ENCODE results near the gene CCDC188. TPM values are rescaled to one million over a fixed set of nuclear protein-coding genes. Genes with fewer than 3 reads are reported as not detected.
A peak's percentile ranks its signal among the peaks of the same experiment; 100 is the strongest.

Gene CCDC188
- total RNA-seq, 1 donor from 2014 or later: not detected

DNA sequence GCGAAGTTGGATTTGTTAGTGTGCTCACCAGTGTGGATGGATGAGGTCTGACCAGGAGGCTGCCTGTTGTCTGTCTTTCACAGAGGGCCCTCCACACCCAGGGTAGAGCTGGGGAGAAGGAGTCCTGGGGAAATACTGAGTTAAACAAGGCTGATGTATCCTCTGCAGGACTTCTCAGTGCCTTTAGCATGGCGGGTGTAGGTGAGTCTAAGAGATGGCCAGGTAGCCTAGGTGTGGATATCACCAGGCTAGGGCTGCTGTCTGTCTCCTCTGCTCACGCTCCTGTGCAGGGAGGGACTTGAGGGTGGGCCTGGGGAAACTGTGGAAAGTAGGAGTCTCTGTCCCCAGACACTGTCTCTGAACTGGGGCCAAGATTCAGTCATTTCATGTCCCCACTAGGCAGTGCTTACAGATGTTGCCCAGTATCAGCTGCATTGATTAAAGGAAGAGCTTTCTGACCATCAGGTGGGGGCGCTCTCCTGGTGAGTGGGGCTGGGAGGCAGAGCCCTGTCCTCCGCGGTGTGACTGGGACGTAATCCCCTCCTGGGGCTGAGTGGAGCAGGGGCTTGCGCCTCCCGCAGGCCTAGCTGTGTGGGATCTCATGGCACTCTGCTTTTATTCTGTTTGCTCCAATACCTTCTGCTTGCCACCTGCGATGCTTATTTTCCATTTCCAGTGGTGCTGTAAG, 35.5 kb upstream of the CCDC188 start:
- Histone ChIP-seq H4K20me1 (ENCODE audit: insufficient read depth, low read length) (no peaks in the 10 kb centered on the region), H3K27me3 (ENCODE audit: insufficient read depth, low read length) (no peaks in the 10 kb centered on the region), H3K9me3 (ENCODE audit: insufficient read depth, low read depth, low read length) (no peaks in the 10 kb centered on the region), H3K4me2 (ENCODE audit: low read length) (no peak overlapping the region), H2AFZ (ENCODE audit: low read depth, low read length) (no peak overlapping the region), H3K79me2 (ENCODE audit: insufficient read depth, low read length) (no peaks in the 10 kb centered on the region), H3K9ac (ENCODE audit: low read length) (no peak overlapping the region), H3K4me3 (ENCODE audit: insufficient read depth, low read depth, low read length) (no peak overlapping the region), H3K27ac (ENCODE audit: low read depth, low read length) (no peak overlapping the region), H3K4me1 (ENCODE audit: insufficient read depth, low read length) (no peaks in the 10 kb centered on the region), H3K36me3 (ENCODE audit: insufficient read depth, low read length) (no peaks in the 10 kb centered on the region)
- no peak overlapping the region for H3K27ac Mint-ChIP-seq (ENCODE audit: unreplicated experiment)
- no peaks in the 10 kb centered on the region for H3K4me1 Mint-ChIP-seq (ENCODE audit: low read depth, unreplicated experiment)
- no peak for FAIRE-seq
- no peaks in the 10 kb centered on the region for H3K9me3 Mint-ChIP-seq (ENCODE audit: unreplicated experiment)
- no peak overlapping the region for H3K4me3 Mint-ChIP-seq (ENCODE audit: unreplicated experiment)
- no peak for DNase-seq (ENCODE audit: low read depth)
- peaks cover 32% of the 10 kb centered on the region for H3K27me3 Mint-ChIP-seq (ENCODE audit: low read depth, unreplicated experiment)
- TF ChIP-seq, protein P1, sequence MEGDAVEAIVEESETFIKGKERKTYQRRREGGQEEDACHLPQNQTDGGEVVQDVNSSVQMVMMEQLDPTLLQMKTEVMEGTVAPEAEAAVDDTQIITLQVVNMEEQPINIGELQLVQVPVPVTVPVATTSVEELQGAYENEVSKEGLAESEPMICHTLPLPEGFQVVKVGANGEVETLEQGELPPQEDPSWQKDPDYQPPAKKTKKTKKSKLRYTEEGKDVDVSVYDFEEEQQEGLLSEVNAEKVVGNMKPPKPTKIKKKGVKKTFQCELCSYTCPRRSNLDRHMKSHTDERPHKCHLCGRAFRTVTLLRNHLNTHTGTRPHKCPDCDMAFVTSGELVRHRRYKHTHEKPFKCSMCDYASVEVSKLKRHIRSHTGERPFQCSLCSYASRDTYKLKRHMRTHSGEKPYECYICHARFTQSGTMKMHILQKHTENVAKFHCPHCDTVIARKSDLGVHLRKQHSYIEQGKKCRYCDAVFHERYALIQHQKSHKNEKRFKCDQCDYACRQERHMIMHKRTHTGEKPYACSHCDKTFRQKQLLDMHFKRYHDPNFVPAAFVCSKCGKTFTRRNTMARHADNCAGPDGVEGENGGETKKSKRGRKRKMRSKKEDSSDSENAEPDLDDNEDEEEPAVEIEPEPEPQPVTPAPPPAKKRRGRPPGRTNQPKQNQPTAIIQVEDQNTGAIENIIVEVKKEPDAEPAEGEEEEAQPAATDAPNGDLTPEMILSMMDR (IDR thresholded peaks at IDR 0.05; ENCODE audit: insufficient read depth, low read depth, low read length): no peak
- TF ChIP-seq EZH2 (IDR thresholded peaks at IDR 0.05; ENCODE audit: insufficient read depth, low read length): no peak
- no peaks in the 10 kb centered on the region for H3K36me3 Mint-ChIP-seq (ENCODE audit: low read depth, unreplicated experiment)

DNA sequence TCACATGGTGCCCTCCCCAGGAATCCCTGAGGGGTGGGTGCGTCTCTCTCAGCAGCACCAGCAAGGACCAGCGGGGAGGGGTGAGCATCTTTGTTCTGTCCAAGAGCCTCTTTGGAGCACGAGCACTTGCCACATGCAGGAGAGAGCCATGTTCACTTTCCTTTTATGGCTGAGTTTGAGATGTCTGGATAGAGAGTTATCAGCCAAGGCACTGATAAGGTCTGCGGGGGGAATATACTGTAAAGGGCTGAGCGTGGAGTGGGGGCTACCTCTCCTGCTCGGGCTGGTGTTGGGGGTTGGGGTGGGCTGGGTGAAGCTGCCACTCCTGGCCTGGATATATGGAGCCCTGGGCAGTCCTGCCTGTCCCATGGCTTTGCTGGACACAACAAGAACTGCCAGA, 34.9 kb upstream of the CCDC188 start:
- H3K9ac ChIP-seq (ENCODE audit: low read length): no peak overlapping the region
- Mint-ChIP-seq H3K4me1 (ENCODE audit: low read depth, unreplicated experiment) (no peaks in the 10 kb centered on the region), H3K27ac (ENCODE audit: unreplicated experiment) (peak overlapping the region; percentile 26), H3K27me3 (ENCODE audit: low read depth, unreplicated experiment) (peaks cover 29% of the 10 kb centered on the region), H3K36me3 (ENCODE audit: low read depth, unreplicated experiment) (no peaks in the 10 kb centered on the region), H3K4me3 (ENCODE audit: unreplicated experiment) (no peak overlapping the region), H3K9me3 (ENCODE audit: unreplicated experiment) (no peaks in the 10 kb centered on the region)
- H2AFZ ChIP-seq (ENCODE audit: low read depth, low read length): no peak overlapping the region
- no peaks in the 10 kb centered on the region for H4K20me1 ChIP-seq (ENCODE audit: insufficient read depth, low read length)
- H3K79me2 ChIP-seq (ENCODE audit: insufficient read depth, low read length): no peaks in the 10 kb centered on the region
- H3K27ac ChIP-seq (ENCODE audit: low read depth, low read length): no peak overlapping the region
- H3K4me3 ChIP-seq (ENCODE audit: insufficient read depth, low read depth, low read length): no peak overlapping the region
- no peaks in the 10 kb centered on the region for H3K4me1 ChIP-seq (ENCODE audit: insufficient read depth, low read length)
- H3K9me3 ChIP-seq (ENCODE audit: insufficient read depth, low read depth, low read length): no peaks in the 10 kb centered on the region
- H3K27me3 ChIP-seq (ENCODE audit: insufficient read depth, low read length): no peaks in the 10 kb centered on the region
- no peak for TF ChIP-seq EZH2 (IDR thresholded peaks at IDR 0.05; ENCODE audit: insufficient read depth, low read length)
- TF ChIP-seq, protein P1 (IDR thresholded peaks at IDR 0.05; ENCODE audit: insufficient read depth, low read depth, low read length): no peak
- no peak overlapping the region for H3K4me2 ChIP-seq (ENCODE audit: low read length)
- DNase-seq (ENCODE audit: low read depth) (no peak), FAIRE-seq (no peak)
- no peaks in the 10 kb centered on the region for H3K36me3 ChIP-seq (ENCODE audit: insufficient read depth, low read length)

DNA sequence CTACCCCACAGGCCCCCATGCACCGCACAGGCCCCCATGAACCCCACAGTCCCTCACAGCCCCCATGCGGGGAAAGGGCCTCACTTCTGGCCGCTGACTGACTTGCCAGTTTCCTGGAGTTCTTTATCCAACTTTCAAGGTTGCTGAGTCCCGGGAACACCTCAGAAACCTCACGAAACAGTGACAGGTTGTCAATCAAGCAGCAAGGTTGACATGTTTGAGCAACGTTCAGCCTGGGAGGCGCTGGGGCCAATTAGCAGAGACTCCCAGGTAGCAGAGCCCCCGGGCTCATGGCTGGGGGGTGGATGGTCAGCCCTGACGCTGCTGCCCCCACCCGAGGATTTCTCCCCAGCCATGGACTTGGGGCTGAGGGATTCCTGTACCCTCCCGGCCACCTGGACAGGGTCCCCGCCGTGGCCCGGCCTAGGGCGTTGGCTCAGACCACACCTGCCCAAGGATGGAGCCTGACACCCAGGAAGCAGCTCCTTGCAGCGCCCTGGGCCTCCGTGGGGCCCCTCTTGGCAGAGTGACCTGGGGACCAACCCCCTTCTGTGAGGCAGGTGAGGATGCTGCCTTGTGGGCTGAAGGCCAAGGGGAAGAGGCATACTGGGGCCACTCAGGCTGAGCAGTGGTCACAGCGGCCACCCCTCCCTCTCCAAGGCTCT, 33.8 kb upstream of the CCDC188 start:
- H3K79me2 ChIP-seq (ENCODE audit: insufficient read depth, low read length): no peaks in the 10 kb centered on the region
- no peak for TF ChIP-seq EZH2 (IDR thresholded peaks at IDR 0.05; ENCODE audit: insufficient read depth, low read length)
- TF ChIP-seq, protein P1 (IDR thresholded peaks at IDR 0.05; ENCODE audit: insufficient read depth, low read depth, low read length): no peak
- Mint-ChIP-seq H3K9me3 (ENCODE audit: unreplicated experiment) (no peaks in the 10 kb centered on the region), H3K4me1 (ENCODE audit: low read depth, unreplicated experiment) (no peaks in the 10 kb centered on the region), H3K4me3 (ENCODE audit: unreplicated experiment) (no peak overlapping the region), H3K27me3 (ENCODE audit: low read depth, unreplicated experiment) (peaks cover 25% of the 10 kb centered on the region), H3K36me3 (ENCODE audit: low read depth, unreplicated experiment) (no peaks in the 10 kb centered on the region), H3K27ac (ENCODE audit: unreplicated experiment) (no peak overlapping the region)
- no peak for FAIRE-seq
- H2AFZ ChIP-seq (ENCODE audit: low read depth, low read length): no peak overlapping the region
- H3K9ac ChIP-seq (ENCODE audit: low read length): no peak overlapping the region
- no peaks in the 10 kb centered on the region for H3K36me3 ChIP-seq (ENCODE audit: insufficient read depth, low read length)
- H3K27ac ChIP-seq (ENCODE audit: low read depth, low read length): no peak overlapping the region
- no peaks in the 10 kb centered on the region for H4K20me1 ChIP-seq (ENCODE audit: insufficient read depth, low read length)
- no peaks in the 10 kb centered on the region for H3K4me1 ChIP-seq (ENCODE audit: insufficient read depth, low read length)
- no peaks in the 10 kb centered on the region for H3K9me3 ChIP-seq (ENCODE audit: insufficient read depth, low read depth, low read length)
- H3K27me3 ChIP-seq (ENCODE audit: insufficient read depth, low read length): no peaks in the 10 kb centered on the region
- H3K4me3 ChIP-seq (ENCODE audit: insufficient read depth, low read depth, low read length): no peak overlapping the region
- H3K4me2 ChIP-seq (ENCODE audit: low read length): no peak overlapping the region
- DNase-seq (ENCODE audit: low read depth): no peak
